ENCODE results near the gene FAM200B. TPM values are rescaled to one million over a fixed set of nuclear protein-coding genes. Genes with fewer than 3 reads are reported as not detected.

Gene FAM200B
- total and polyA plus RNA-seq, 2 donors (not counting 3 experiments of a cell fraction or from before 2014, with no cell fraction given) = 13.9 to 24.6 TPM

DNA sequence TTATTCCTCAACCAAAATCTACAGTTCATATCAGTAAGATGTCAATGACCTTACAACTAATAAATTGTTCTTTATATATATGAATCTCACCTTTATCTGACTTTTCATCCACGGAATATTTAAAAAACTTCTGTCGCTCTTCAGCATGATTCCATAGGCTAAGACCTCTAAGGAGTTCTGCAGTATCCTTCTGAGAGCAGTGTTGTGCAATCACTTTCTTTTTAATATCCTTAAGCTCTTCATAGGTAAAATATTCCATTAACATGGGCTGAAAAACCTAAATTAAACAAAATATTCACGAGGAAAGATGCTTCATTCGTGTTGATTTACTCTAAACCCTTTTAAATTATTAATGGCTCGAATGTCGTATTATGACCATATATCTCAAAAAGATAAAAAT lies 43.2 kb upstream of the FAM200B start:
- ChIA-PET CTCF (interaction anchor here (0.8 kb wide), 1 partner anchor 13 kb away, joined by 3 read pairs; no protein-coding TSS in a partner anchor), POLR2A (no interaction called here)
- BruUV-seq (replicated peaks) = no TSS peak
- no peaks in the 10 kb centered on the region for H3K4me1 ChIP-seq (ENCODE audit: control insufficient read depth, extremely low read depth, insufficient read depth, low read length)
- no peak for DNase-seq (ENCODE audit: low read depth, low spot score)
- TF ChIP-seq, protein P1, sequence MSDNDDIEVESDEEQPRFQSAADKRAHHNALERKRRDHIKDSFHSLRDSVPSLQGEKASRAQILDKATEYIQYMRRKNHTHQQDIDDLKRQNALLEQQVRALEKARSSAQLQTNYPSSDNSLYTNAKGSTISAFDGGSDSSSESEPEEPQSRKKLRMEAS (IDR thresholded peaks at IDR 0.05; ENCODE audit: insufficient read depth, insufficient read length) = no peak
- no peak for TF ChIP-seq POLR2AphosphoS5 (IDR thresholded peaks at IDR 0.05; ENCODE audit: insufficient read depth, low read depth, low read length)
- no peak for TF ChIP-seq FOS (IDR thresholded peaks at IDR 0.05; ENCODE audit: borderline replicate concordance, insufficient read depth, low read length)
- no peak for TF ChIP-seq EZH2 (IDR thresholded peaks at IDR 0.05; ENCODE audit: borderline replicate concordance, low read depth, low read length, severe bottlenecking)
- no peak for TF ChIP-seq GATA2 (IDR thresholded peaks at IDR 0.05; ENCODE audit: insufficient read depth, insufficient read length, low read depth, low read length)
- TF ChIP-seq POLR2A (IDR thresholded peaks at IDR 0.05; ENCODE audit: low read depth, low read length) = no peak
- no peak for TF ChIP-seq JUN (IDR thresholded peaks at IDR 0.05; ENCODE audit: borderline replicate concordance, insufficient read depth, insufficient read length, low read depth)
- TF ChIP-seq, protein P2, sequence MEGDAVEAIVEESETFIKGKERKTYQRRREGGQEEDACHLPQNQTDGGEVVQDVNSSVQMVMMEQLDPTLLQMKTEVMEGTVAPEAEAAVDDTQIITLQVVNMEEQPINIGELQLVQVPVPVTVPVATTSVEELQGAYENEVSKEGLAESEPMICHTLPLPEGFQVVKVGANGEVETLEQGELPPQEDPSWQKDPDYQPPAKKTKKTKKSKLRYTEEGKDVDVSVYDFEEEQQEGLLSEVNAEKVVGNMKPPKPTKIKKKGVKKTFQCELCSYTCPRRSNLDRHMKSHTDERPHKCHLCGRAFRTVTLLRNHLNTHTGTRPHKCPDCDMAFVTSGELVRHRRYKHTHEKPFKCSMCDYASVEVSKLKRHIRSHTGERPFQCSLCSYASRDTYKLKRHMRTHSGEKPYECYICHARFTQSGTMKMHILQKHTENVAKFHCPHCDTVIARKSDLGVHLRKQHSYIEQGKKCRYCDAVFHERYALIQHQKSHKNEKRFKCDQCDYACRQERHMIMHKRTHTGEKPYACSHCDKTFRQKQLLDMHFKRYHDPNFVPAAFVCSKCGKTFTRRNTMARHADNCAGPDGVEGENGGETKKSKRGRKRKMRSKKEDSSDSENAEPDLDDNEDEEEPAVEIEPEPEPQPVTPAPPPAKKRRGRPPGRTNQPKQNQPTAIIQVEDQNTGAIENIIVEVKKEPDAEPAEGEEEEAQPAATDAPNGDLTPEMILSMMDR (IDR thresholded peaks at IDR 0.05; ENCODE audit: extremely low read depth in 1 of 2, insufficient read depth in 1 of 2, low read depth in 1 of 2, low read length in 2 of 2) = no peak
- no peak for TF ChIP-seq MYC (IDR thresholded peaks at IDR 0.05; ENCODE audit: low read depth, low read length)
- peaks cover 2% of the 10 kb centered on the region for H4K20me1 ChIP-seq (replicated peaks; ENCODE audit: control insufficient read depth, extremely low read depth, insufficient read depth, low read length)
- H3K4me3 ChIP-seq (replicated peaks in 1 of 3; ENCODE audit: insufficient read depth in 1 of 3, low read depth in 1 of 3, low read length in 3 of 3) = no peak overlapping the region
- H3K79me2 ChIP-seq (ENCODE audit: control insufficient read depth, insufficient read depth, low read length) = peaks cover 15% of the 10 kb centered on the region
- no peaks in the 10 kb centered on the region for H3K27me3 ChIP-seq (ENCODE audit: control insufficient read depth in 2 of 2, insufficient read depth in 2 of 2, low read length in 2 of 2)
- H3K9me1 ChIP-seq (replicated peaks; ENCODE audit: control insufficient read depth, extremely low read depth, insufficient read depth, low read length) = no peaks in the 10 kb centered on the region
- intact Hi-C loops (cut with micrococcal nuclease) (no loop called here), dilution Hi-C loops (cut with MboI; ENCODE audit: extremely low pct_ligation_motif_present, low sequenced_read_pairs) (no loop called here)
- H3K9me3 ChIP-seq (replicated peaks; ENCODE audit: control insufficient read depth, insufficient read depth, low read length) = no peaks in the 10 kb centered on the region
- no peak overlapping the region for H3K4me2 ChIP-seq (ENCODE audit: insufficient read depth, low read length)
- H3K9ac ChIP-seq (replicated peaks; ENCODE audit: extremely low read depth, insufficient read depth, low read length) = no peak overlapping the region
- H3K27ac ChIP-seq (ENCODE audit: insufficient read depth, low read depth, low read length) = no peak overlapping the region
- no peak overlapping the region for H2AFZ ChIP-seq (ENCODE audit: low read depth, low read length)
- H3K36me3 ChIP-seq (ENCODE audit: control insufficient read depth in 2 of 2, extremely low read depth in 1 of 2, insufficient read depth in 2 of 2, low read length in 2 of 2) = peaks cover 5 to 23% of the 10 kb centered on the region in 2 experiments
- FAIRE-seq = no peak
